VCaP (cell line): ENCODE measurements around the gene DPEP3.

Source experiments
- H3K27ac ChIP-seq: fragments of 450-650 bp; 2 replicates; pipeline ENCODE4 v1.5.1; 2017
- CTCF ChIP-seq: fragments of 450-650 bp; conservative IDR thresholded peaks from 2 replicates; pipeline ENCODE4 v1.5.1; 2017; ENCODE audit warnings: mild to moderate bottlenecking, moderate library complexity

Gene DPEP3

GRCh38 chr16:67990018-67990386, 9.7 kb upstream of the DPEP3 start:
- no peak overlapping the region for H3K27ac ChIP-seq
- TF ChIP-seq CTCF = no peak

GRCh38 chr16:67989322-67990017, 9.2 kb upstream of the DPEP3 start:
- TF ChIP-seq CTCF = no peak
- no peak overlapping the region for H3K27ac ChIP-seq

- no peak for TF ChIP-seq CTCF
- H3K27ac ChIP-seq = no peak overlapping the region
Measured at GRCh38 chr16:67988675-67989074, 8.4 kb upstream of the DPEP3 start.

- H3K27ac ChIP-seq = no peak overlapping the region
- no peak for TF ChIP-seq CTCF
Measured at GRCh38 chr16:67987460-67988160, 7.3 kb upstream of the DPEP3 start.

GRCh38 chr16:67986949-67987348, 6.7 kb upstream of the DPEP3 start:
- H3K27ac ChIP-seq = no peak overlapping the region
- TF ChIP-seq CTCF = no peak

GRCh38 chr16:67982011-67982696, 1.9 kb upstream of the DPEP3 start:
- no peak overlapping the region for H3K27ac ChIP-seq
- TF ChIP-seq CTCF = no peak

GRCh38 chr16:67977469-67978227, 2.7 kb downstream of the DPEP3 start:
- no peak overlapping the region for H3K27ac ChIP-seq
- no peak for TF ChIP-seq CTCF
